Measurements from ENCODE around the gene KIF1A.

GRCh38 chr2:240719676-240720545 is 100.1 kb downstream of the KIF1A start:
- no peak for TF ChIP-seq CTCF (IDR thresholded peaks at IDR 0.05; ENCODE audit: poor library complexity, severe bottlenecking)
- TF ChIP-seq POLR2AphosphoS5 (IDR thresholded peaks at IDR 0.05): no peak
- TF ChIP-seq TAF1 (IDR thresholded peaks at IDR 0.05; ENCODE audit: low read depth): no peak
- no peak for TF ChIP-seq MXI1 (conservative IDR thresholded peaks at IDR 0.05; ENCODE audit: poor library complexity, severe bottlenecking)
- TF ChIP-seq EP300 (conservative IDR thresholded peaks at IDR 0.05; ENCODE audit: poor library complexity, severe bottlenecking): no peak
- no peak for TF ChIP-seq REST (IDR thresholded peaks at IDR 0.05; ENCODE audit: borderline replicate concordance)
- no peak for TF ChIP-seq RAD21 (conservative IDR thresholded peaks at IDR 0.05)
- no peak for TF ChIP-seq EZH2 (IDR thresholded peaks at IDR 0.05; ENCODE audit: borderline replicate concordance, insufficient read depth, low read length, poor library complexity, severe bottlenecking)
